Skeletal muscle satellite cell (primary cell): Measurements from ENCODE around the gene THRB.

Experiments used
- H3K27me3 ChIP-seq: 2 replicates; pipeline ENCODE4 v1.7.0; 2013; ENCODE audit warnings: low read length; ENCODE audit not compliant: control insufficient read depth, insufficient read depth
- H3K36me3 ChIP-seq: 2 replicates; pipeline ENCODE4 v1.7.0; 2013; ENCODE audit warnings: mild to moderate bottlenecking, control low read depth, low read length; ENCODE audit not compliant: insufficient read depth
- H3K4me1 ChIP-seq: 2 replicates; pipeline ENCODE4 v1.7.0; 2013; ENCODE audit warnings: low read length; ENCODE audit not compliant: control insufficient read depth, insufficient read depth
- H3K4me2 ChIP-seq: 2 replicates; pipeline ENCODE4 v1.7.0; 2013; ENCODE audit warnings: mild to moderate bottlenecking, low read length
- H3K4me3 ChIP-seq: 2 replicates; pipeline ENCODE4 v1.7.0; 2013; ENCODE audit warnings: low read length
- H3K9ac ChIP-seq: 2 replicates; pipeline ENCODE4 v1.7.0; 2013; ENCODE audit warnings: mild to moderate bottlenecking, low read depth, low read length, moderate library complexity
- H3K9me3 ChIP-seq: replicated peaks from 2 replicates; pipeline ENCODE4 v1.7.0; 2013; ENCODE audit warnings: mild to moderate bottlenecking, control low read depth, low read length

THRB gene

DNA sequence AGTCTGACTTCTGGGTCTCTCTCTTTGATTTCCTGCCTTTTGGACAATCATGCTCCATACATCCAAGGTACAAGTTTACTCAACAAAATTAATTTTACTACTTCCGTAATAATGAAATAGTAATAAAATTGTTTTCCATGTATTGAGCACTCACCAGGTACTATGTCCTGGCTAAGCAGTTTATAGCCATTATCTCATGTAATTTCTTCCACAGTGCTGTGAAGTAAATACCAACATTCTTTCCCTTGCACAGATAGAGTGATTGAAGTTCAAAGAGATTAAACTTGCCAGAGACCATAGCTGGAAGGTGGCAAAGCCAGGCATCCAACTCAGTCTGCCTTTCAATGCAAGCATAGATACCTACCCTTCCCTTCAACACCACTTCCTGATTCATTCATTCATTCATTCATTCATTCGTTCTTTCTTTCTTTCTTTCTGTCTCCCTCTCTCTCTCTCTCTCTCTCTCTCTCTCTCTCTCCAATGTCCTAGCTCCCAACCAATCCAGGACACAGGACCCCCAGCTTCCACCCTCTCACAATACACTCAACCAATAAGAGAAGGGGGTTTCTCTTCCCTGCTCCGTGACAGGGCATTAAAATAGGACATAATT, 12.4 kb downstream of the THRB start:
- Histone ChIP-seq H3K9ac (no peak overlapping the region), H3K9me3 (no peaks in the 10 kb centered on the region), H3K4me2 (no peak overlapping the region), H3K4me3 (no peak overlapping the region), H3K4me1 (no peaks in the 10 kb centered on the region), H3K36me3 (no peaks in the 10 kb centered on the region), H3K27me3 (no peaks in the 10 kb centered on the region)

DNA sequence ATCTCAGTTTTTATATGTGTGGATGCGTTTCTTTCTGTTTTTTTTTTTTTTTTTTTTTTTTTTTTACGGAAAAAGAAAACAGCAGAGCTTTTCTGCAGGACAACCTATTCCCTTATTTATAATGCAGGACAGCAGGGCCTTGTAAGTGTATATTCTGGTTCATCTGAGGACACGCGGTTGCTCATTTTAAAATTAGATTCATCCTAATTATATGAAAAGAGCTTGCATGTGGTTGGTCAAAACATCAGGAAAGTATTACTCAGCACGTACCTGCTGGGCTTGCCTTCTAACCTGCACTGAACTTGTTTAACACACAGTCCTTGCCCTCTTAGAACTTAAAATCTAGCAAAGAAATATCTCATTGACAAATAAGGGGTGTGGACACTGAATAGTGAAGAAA, 13.5 kb downstream of the THRB start:
- Histone ChIP-seq H3K9me3 (no peaks in the 10 kb centered on the region), H3K36me3 (no peaks in the 10 kb centered on the region), H3K27me3 (no peaks in the 10 kb centered on the region), H3K4me3 (no peak overlapping the region), H3K9ac (no peak overlapping the region), H3K4me1 (no peaks in the 10 kb centered on the region), H3K4me2 (no peak overlapping the region)

DNA sequence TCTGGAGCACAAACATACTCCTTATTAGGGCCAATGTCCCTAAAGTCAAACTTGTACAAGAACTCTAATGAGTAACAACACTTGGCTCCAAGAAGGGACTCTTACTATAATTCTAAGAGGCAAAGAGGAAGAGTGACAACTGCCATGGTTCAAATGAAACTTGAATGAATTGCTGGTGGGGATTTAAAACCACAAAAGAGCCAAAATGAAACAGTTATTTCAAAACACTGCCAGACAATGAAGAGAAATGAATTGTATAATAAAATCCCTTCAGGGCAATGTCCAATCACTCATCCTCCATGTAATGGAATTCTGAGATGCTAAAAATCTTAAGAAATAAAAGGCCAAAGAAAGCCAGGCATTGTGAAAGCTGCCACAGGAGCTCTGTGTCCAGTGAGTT, 14.2 kb downstream of the THRB start:
- Histone ChIP-seq H3K4me1 (no peaks in the 10 kb centered on the region), H3K4me3 (no peak overlapping the region), H3K9me3 (no peaks in the 10 kb centered on the region), H3K27me3 (no peaks in the 10 kb centered on the region), H3K36me3 (no peaks in the 10 kb centered on the region), H3K9ac (no peak overlapping the region), H3K4me2 (no peak overlapping the region)

DNA sequence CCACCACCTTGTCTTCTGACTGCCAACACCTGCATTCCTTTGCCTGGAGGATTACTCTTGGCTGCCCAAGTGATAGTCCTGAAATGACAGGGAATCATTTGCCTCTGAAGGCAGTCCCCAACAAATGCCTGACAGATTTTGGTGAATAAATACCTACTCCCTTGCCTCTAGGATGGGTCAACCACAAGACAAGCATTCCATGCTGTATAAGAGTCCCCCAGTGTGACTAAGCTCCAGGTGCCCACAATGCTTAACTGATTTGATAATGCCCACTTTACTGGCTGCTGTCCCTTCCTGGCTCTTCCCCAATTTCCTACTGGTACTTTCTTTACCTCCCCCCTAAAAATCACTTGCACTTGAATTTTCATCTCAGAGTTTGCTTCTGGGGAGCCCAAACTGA, 14.8 kb downstream of the THRB start:
- Histone ChIP-seq H3K4me3 (no peak overlapping the region), H3K4me1 (no peaks in the 10 kb centered on the region), H3K36me3 (no peaks in the 10 kb centered on the region), H3K9ac (no peak overlapping the region), H3K27me3 (no peaks in the 10 kb centered on the region), H3K4me2 (no peak overlapping the region), H3K9me3 (no peaks in the 10 kb centered on the region)

DNA sequence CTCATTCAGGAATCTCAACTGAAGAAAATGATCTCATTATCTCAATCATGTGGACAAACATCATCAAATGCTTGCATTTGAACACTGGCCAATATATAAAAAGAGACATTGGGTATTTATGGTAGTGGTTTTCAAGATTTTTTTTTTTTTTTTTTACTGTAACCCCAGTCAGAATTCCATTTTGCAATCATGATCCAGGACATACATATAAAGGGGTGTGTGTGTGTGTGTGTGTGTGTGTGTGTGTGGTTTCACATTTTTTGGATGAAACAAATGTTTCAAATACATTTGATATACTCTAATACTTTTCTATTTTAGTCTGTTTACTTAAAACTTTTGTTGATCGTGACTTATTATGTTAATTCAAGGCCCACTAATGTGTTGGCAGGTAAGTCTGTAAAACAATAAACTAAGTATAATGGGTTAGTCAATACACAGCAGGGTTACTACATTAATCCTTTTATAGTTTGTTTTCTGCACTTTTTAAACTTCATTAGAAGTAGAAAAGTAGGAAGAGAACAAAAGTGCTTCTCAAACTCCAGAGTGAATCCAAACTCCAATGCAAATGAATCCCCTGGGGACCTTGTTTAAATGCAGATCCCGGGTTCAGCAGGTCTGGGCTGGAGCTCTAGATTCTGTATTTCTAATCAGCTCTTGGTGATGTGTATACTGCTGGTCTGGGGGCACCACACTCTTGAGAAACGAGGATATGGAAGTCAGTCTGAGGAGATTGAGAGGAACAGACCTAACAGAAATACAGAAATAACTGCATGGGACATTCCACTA, 17.6 kb downstream of the THRB start:
- Histone ChIP-seq H3K4me2 (no peak overlapping the region), H3K4me1 (no peaks in the 10 kb centered on the region), H3K9me3 (no peaks in the 10 kb centered on the region), H3K4me3 (no peak overlapping the region), H3K27me3 (no peaks in the 10 kb centered on the region), H3K36me3 (no peaks in the 10 kb centered on the region), H3K9ac (no peak overlapping the region)

DNA sequence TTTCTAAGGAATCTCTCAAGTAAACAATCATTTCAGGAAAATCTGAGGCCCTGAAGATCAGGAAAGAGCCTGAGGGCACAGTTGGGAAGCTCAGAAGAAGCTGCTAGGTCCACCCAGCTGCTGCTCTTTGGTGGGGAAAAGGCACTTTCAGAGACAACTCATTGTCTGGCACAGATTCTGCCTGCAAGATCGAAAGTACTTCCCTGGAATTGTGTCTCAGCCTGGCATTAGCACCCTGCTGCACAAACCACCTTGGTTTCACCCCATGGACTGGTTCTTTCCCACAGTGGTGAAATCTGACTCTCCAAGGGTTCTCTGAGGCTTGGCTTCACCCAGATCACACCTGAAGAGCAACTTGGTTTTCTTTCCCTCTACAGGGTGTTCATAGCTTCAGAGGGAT, 18.7 kb downstream of the THRB start:
- no peaks in the 10 kb centered on the region for H3K4me1 ChIP-seq
- no peaks in the 10 kb centered on the region for H3K9me3 ChIP-seq
- H3K4me2 ChIP-seq: no peak overlapping the region
- no peak overlapping the region for H3K9ac ChIP-seq
- H3K4me3 ChIP-seq: no peak overlapping the region
- H3K36me3 ChIP-seq: no peaks in the 10 kb centered on the region
- H3K27me3 ChIP-seq: no peaks in the 10 kb centered on the region

DNA sequence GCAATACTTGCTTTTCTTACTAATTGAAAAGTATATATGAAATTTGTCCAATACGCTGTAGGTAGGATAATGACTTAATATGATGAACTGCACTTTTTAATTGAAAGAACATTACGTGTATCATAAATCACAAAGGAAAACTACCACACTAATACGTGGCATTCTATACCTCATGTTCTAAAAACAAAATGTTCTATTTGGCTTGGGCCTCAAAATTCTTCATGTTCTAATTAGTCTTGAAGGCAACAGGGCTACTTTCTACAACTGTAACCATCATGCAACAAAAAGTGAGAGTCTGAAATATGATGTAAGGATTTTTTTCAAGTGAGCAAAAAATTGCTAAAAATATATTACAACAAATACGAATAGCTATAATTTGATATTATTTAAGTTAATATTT, 19.8 kb downstream of the THRB start:
- no peak overlapping the region for H3K9ac ChIP-seq
- no peak overlapping the region for H3K4me2 ChIP-seq
- no peaks in the 10 kb centered on the region for H3K27me3 ChIP-seq

DNA sequence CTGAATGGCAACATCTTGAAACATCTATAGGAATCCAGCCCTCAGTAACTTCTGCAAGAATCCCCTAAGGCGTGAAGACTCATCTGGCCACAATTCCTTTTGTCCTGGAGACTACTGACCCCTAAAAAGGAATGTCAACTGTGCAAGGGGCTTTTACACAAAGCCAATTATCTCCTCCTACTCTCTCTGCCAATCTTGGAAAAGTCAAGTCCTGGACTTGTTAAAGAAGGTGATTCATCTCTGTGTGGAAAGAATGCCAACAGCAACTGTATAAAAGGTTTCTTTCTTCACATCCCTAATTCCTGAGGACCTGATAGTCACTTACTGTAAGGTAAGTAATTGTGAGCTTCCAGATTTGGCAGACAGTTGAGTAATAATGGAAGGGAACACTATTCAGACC, 22.3 kb downstream of the THRB start:
- H3K4me1 ChIP-seq: no peaks in the 10 kb centered on the region
- H3K9me3 ChIP-seq: no peaks in the 10 kb centered on the region
- H3K27me3 ChIP-seq: no peaks in the 10 kb centered on the region
- H3K4me2 ChIP-seq: no peak overlapping the region
- no peak overlapping the region for H3K9ac ChIP-seq
- H3K4me3 ChIP-seq: no peak overlapping the region
- no peaks in the 10 kb centered on the region for H3K36me3 ChIP-seq

More for the DNA sequence above, 19.8 kb downstream of the THRB start:
- Histone ChIP-seq H3K4me3 (no peak overlapping the region), H3K4me1 (no peaks in the 10 kb centered on the region), H3K9me3 (no peaks in the 10 kb centered on the region), H3K36me3 (no peaks in the 10 kb centered on the region)

DNA sequence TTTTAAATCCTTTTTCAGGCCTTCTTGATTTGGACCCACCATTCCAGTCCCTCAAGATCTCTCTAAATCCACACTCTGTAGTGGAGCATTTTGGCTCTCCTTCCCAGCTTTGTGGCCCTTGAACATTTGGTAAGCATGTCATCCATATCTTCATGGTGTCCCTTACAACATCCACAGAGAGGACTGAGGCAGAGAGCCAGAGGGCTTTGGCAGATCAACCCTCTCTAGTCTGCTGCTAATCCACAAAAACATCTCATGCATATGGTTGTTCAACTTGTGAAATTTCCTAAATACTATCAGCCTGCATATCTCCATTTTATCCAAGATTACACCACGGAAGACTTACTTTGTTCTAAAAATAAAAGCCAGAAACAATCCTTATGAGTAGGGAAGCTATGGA, 23.2 kb downstream of the THRB start:
- Histone ChIP-seq H3K9me3 (no peaks in the 10 kb centered on the region), H3K9ac (no peak overlapping the region), H3K36me3 (no peaks in the 10 kb centered on the region), H3K4me2 (no peak overlapping the region), H3K27me3 (no peaks in the 10 kb centered on the region), H3K4me1 (no peaks in the 10 kb centered on the region), H3K4me3 (no peak overlapping the region)

DNA sequence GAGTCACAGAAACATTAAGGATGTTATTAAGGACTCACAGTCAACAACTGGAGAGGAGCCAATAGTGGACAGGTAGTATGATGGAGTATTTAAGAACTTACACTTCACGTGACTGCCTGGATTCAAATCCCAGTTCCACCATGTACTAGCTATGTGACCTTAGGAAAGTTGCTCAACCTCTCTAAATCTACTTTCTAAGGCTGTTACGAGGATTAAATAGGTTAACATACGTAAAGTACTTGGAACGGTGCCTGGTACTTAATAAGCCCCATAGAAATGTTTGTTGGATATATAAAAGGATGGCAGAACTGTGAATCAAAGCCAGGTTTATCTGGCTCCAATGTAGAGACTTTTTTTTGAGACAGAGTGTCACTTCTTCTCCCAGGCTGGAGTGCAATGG, 24.4 kb downstream of the THRB start:
- Histone ChIP-seq H3K27me3 (no peaks in the 10 kb centered on the region), H3K4me1 (no peaks in the 10 kb centered on the region), H3K9ac (no peak overlapping the region), H3K36me3 (no peaks in the 10 kb centered on the region), H3K4me2 (no peak overlapping the region), H3K4me3 (no peak overlapping the region), H3K9me3 (no peaks in the 10 kb centered on the region)

DNA sequence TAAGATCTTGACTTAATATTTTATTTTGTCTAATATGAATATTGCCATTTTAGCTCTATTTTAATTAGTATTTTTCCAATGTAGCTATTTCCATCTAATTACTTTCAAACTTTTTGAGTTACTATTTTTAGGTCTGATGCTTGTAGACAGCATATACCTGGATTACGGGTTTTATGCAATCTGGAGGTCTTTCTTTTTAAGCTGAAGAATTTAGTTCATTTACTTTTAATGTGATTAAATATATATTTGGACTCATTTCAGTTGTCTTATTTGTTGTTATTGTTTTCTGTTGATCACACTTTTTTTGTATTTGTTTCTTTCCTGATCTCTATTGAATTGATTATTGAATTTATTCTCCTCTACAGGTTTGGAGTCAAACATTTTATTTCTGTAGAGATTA, 30.3 kb downstream of the THRB start:
- Histone ChIP-seq H3K4me1 (no peaks in the 10 kb centered on the region), H3K27me3 (no peaks in the 10 kb centered on the region), H3K4me2 (no peak overlapping the region), H3K36me3 (no peaks in the 10 kb centered on the region), H3K4me3 (no peak overlapping the region), H3K9me3 (no peaks in the 10 kb centered on the region), H3K9ac (no peak overlapping the region)

DNA sequence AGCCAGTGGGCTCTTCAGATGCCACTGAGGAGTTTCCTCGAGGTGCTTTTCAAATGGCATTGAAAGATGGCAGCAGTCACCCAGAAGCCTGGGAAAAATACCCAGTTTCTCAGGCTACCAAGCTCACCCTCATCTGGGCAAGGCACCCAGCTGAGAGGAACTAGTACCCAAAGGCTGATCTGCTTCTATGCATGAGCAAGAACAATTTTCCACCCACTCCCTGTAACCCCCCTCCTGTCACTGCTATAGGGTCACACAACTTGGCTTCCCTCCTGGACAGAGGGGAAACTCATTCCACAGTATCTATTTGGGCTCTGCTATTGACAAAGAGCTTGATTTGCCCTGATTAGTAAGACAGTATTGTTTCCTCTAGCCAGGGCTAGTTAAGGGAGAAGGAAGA, 31.9 kb downstream of the THRB start:
- Histone ChIP-seq H3K9ac (no peak overlapping the region), H3K27me3 (no peaks in the 10 kb centered on the region), H3K4me1 (no peaks in the 10 kb centered on the region), H3K36me3 (no peaks in the 10 kb centered on the region), H3K4me2 (no peak overlapping the region), H3K4me3 (no peak overlapping the region), H3K9me3 (no peaks in the 10 kb centered on the region)
